ENCODE results near the gene RLN3. TPM values are rescaled to one million over a fixed set of nuclear protein-coding genes. Genes with fewer than 3 reads are reported as not detected.

RLN3 gene
- total and polyA plus RNA-seq, 9 of the 15 experiments (the other 6 are each of a cell fraction or from before 2014, with no cell fraction given): 0.31 to 1.2 (median 0.71) TPM; not detected in 6

- BruUV-seq (replicated peaks): no TSS peak
- ChIA-PET POLR2A (interaction anchor here (1.1 to 1.4 kb wide), 2 partner anchors 17 to 57 kb away, joined by 3 to 5 read pairs; no protein-coding TSS in a partner anchor), CTCF (ENCODE audit: low intra/inter-chr PET ratio) (interaction anchor here (0.6 kb wide), 1 partner anchor 58 kb away, joined by 3 read pairs; no protein-coding TSS in a partner anchor)
- H3K27ac ChIP-seq (ENCODE audit: extremely low read depth, low read depth, low read length): no peak overlapping the region
- peaks cover 5 to 31% of the 10 kb centered on the region in 2 experiments; a peak in 3 of 5 replicates for H3K4me1 ChIP-seq (replicated peaks in 1 of 2; ENCODE audit: control insufficient read depth in 2 of 2, insufficient read depth in 2 of 2, low read length in 2 of 2)
- no peaks in the 10 kb centered on the region for H4K20me1 ChIP-seq (replicated peaks; ENCODE audit: control insufficient read depth, insufficient read depth, low read length)
- WGBS (ENCODE audit: insufficient coverage, low coverage, missing lambda C conversion rate): 85% methylated on average over 6 of the region's 7 CpGs
- no peak overlapping the region for H3K4me3 ChIP-seq
- DNase-seq (ENCODE audit: extremely low read depth in 1 of 4, low spot score in 3 of 4): no peak
- no peaks in the 10 kb centered on the region for H3K9me1 ChIP-seq (ENCODE audit: control insufficient read depth, insufficient read depth, low read length)
- H3K36me3 ChIP-seq (ENCODE audit: control insufficient read depth, insufficient read depth, low read length): 0 out of 3 replicates have a peak, but pooled peaks cover 2% of the 10 kb centered on the region
- in situ Hi-C loops (cut with MboI): no loop called here
- peaks cover 7% of the 10 kb centered on the region; the same call in 1 of the 3 replicates for H3K79me2 ChIP-seq (ENCODE audit: control insufficient read depth, insufficient read depth, low read length)
- FAIRE-seq: no peak
- no peak overlapping the region for H2AFZ ChIP-seq (ENCODE audit: low read depth, low read length)
- no peaks in the 10 kb centered on the region for H3K27me3 ChIP-seq (ENCODE audit: control insufficient read depth in 2 of 2, insufficient read depth in 2 of 2, low read length in 2 of 2)
- no peak for ATAC-seq
- no peak overlapping the region; a peak in 1 of 4 replicates for H3K9ac ChIP-seq (ENCODE audit: insufficient read depth in 1 of 2, low read depth in 2 of 2, low read length in 2 of 2)
- no peak overlapping the region for H3K4me2 ChIP-seq (ENCODE audit: insufficient read depth, low read length)
- no peaks in the 10 kb centered on the region for H3K9me3 ChIP-seq (replicated peaks; ENCODE audit: control insufficient read depth, insufficient read depth, low read depth, low read length)
- intact Hi-C loops (cut with micrococcal nuclease): loop anchor here (10.0 kb wide), 1 partner anchor 81 kb away; the partner anchor contains the start of gene DCAF15
- TF ChIP-seq ZNF217 (CRISPR knock-in tag; IDR thresholded peaks at IDR 0.05) (no peak), POLR2A (conservative IDR thresholded peaks at IDR 0.05) (no peak)
Observed at GRCh38 chr19:14035706-14036105, 7.8 kb downstream of the RLN3 start.

- H3K4me3 ChIP-seq: no peak overlapping the region
- TF ChIP-seq BCOR (IDR thresholded peaks at IDR 0.05) (peak; percentile 81), KDM1A (IDR thresholded peaks at IDR 0.05) (peak; percentile 26 to 52; a peak in 2 of 4 replicates), ESRRA (IDR thresholded peaks at IDR 0.05; ENCODE audit: borderline replicate concordance, low read depth) (no peak), RFX1 (IDR thresholded peaks at IDR 0.05) (no peak), RBM25 (IDR thresholded peaks at IDR 0.05; ENCODE audit: low read depth, low read length, severe bottlenecking) (peak; percentile 67), LARP7 (IDR thresholded peaks at IDR 0.05) (no peak), ILF3 (IDR thresholded peaks at IDR 0.05; ENCODE audit: borderline replicate concordance) (no peak), ETV5 (CRISPR knock-in tag; IDR thresholded peaks at IDR 0.05; ENCODE audit: low read depth) (no peak), ZFP36 (IDR thresholded peaks at IDR 0.05; ENCODE audit: low read depth, low read length, partially characterized antibody) (peak; percentile 59), HDAC2 (IDR thresholded peaks at IDR 0.05) (peak; percentile 58; the same call in 1 of the 2 replicates), ZNF778 (CRISPR knock-in tag; IDR thresholded peaks at IDR 0.05) (no peak)
- POLR2A ChIA-PET: interaction anchor here (1.3 kb wide), 1 partner anchor 19 kb away, joined by 3 read pairs; no protein-coding TSS in a partner anchor
- H3K27me3 ChIP-seq (ENCODE audit: control insufficient read depth in 2 of 2, insufficient read depth in 2 of 2, low read length in 2 of 2): no peaks in the 10 kb centered on the region
- no peak overlapping the region for H3K4me2 ChIP-seq (ENCODE audit: insufficient read depth, low read length)
- no peaks in the 10 kb centered on the region for H4K20me1 ChIP-seq (replicated peaks; ENCODE audit: control insufficient read depth, insufficient read depth, low read length)
- BruUV-seq (replicated peaks): no TSS peak
- H3K27ac ChIP-seq (ENCODE audit: extremely low read depth, low read depth, low read length): no peak overlapping the region; the same call in 2 of the 3 replicates
- 81% methylated on average over 7 of the region's 7 CpGs for WGBS (ENCODE audit: insufficient coverage, low coverage, missing lambda C conversion rate)
- H2AFZ ChIP-seq (ENCODE audit: low read depth, low read length): no peak overlapping the region
- no peaks in the 10 kb centered on the region for H3K79me2 ChIP-seq (ENCODE audit: control insufficient read depth, insufficient read depth, low read length)
- intact Hi-C loops (cut with micrococcal nuclease): loop anchor here (10.0 kb wide), 1 partner anchor 84 kb away; the partner anchor contains the start of gene DCAF15
- no peak for ATAC-seq
- H3K4me1 ChIP-seq (replicated peaks in 1 of 2; ENCODE audit: control insufficient read depth in 2 of 2, insufficient read depth in 2 of 2, low read length in 2 of 2): peaks cover 4 to 15% of the 10 kb centered on the region in 2 experiments; a peak in 2 of 5 replicates
- FAIRE-seq: no peak
- CTCF ChIA-PET (ENCODE audit: low intra/inter-chr PET ratio): no interaction called here
- no peaks in the 10 kb centered on the region for H3K9me1 ChIP-seq (ENCODE audit: control insufficient read depth, insufficient read depth, low read length)
- no peaks in the 10 kb centered on the region for H3K9me3 ChIP-seq (replicated peaks; ENCODE audit: control insufficient read depth, insufficient read depth, low read depth, low read length)
- in situ Hi-C loops (cut with MboI): no loop called here
- peak in 1 of 4 experiments; percentile 5 for DNase-seq (ENCODE audit: extremely low read depth in 1 of 4, low spot score in 3 of 4)
- peaks cover 11% of the 10 kb centered on the region; the same call in 2 of the 3 replicates for H3K36me3 ChIP-seq (ENCODE audit: control insufficient read depth, insufficient read depth, low read length)
- H3K9ac ChIP-seq (ENCODE audit: insufficient read depth in 1 of 2, low read depth in 2 of 2, low read length in 2 of 2): peak overlapping the region in 1 of 2 experiments; percentile 2; a peak in 1 of 4 replicates
Observed at GRCh38 chr19:14039181-14039580, 11.2 kb downstream of the RLN3 start.

Measured in K562 (cell line).